Endothelial cell of umbilical vein (primary cell): Measurements from ENCODE around the gene OSBP2. TPM values are rescaled to one million over a fixed set of nuclear protein-coding genes. Genes with fewer than 3 reads are reported as not detected.

Experiments
- BruUV-seq: library from RNA; stranded (reverse); fragments of 400-500 nt; replicated peaks from 2 replicates; lab custom pipeline; 2021; lab: Mats Ljungman, UMichigan
- CTCF ChIA-PET: fragments of 300-600, 350-600 bp; sonication (Branson Sonifier 250); formaldehyde crosslinking; loops from one replicate; lab custom pipeline; 2021; ENCODE audit warnings: antibody characterized with exemption, inconsistent platforms; lab: Charles Lee
- POLR2A ChIA-PET: fragments of 300-600, 350-600 bp; sonication (Branson Sonifier 250); formaldehyde crosslinking; loops from one replicate; lab custom pipeline; 2021; ENCODE audit warnings: antibody characterized with exemption, inconsistent platforms; lab: Charles Lee
- DNase-seq: peaks from one replicate; pipeline ENCODE4 v3.0.0-alpha.2; 2011; ENCODE audit warnings: low read depth, low spot score
- FAIRE-seq: peaks from 2 replicates; lab custom pipeline; 2011; peaks lifted over from hg19 to GRCh38; lab: Jason Lieb, UNC
- H2AFZ ChIP-seq: 2 replicates; pipeline ENCODE4 v1.6.0; 2012; ENCODE audit warnings: low read depth, low read length, control low read depth, inconsistent platforms
- H3K27ac ChIP-seq: 2 replicates; pipeline ENCODE4 v1.5.1; 2011; ENCODE audit warnings: low read depth, mild to moderate bottlenecking, control low read depth, low read length, moderate library complexity; ENCODE audit not compliant: insufficient read depth
- H3K27me3 ChIP-seq, 2 experiments: 2 replicates each; pipeline versions ENCODE4 v1.6.0 to v1.6.1; 2011; ENCODE audit warnings: low read length in 2 of 2, mixed read lengths in 1 of 2; ENCODE audit not compliant: control insufficient read depth in 2 of 2, insufficient read depth in 2 of 2
- H3K36me3 ChIP-seq, 2 experiments: 2 replicates in 1 of 2; 3 replicates in 1 of 2; pipeline ENCODE4 v1.5.1; 2011; ENCODE audit warnings: low read length in 2 of 2, mild to moderate bottlenecking in 1 of 2, moderate library complexity in 1 of 2; ENCODE audit not compliant: control insufficient read depth in 2 of 2, insufficient read depth in 2 of 2; ENCODE audit errors: extremely low read depth in 1 of 2
- H3K4me1 ChIP-seq: 3 replicates; pipeline ENCODE4 v1.5.1; 2011; ENCODE audit warnings: mild to moderate bottlenecking, low read length; ENCODE audit not compliant: control insufficient read depth, insufficient read depth; ENCODE audit errors: extremely low read depth
- H3K4me2 ChIP-seq: 2 replicates; pipeline ENCODE4 v1.6.1; 2011; ENCODE audit warnings: low read length, control low read depth, mixed read lengths; ENCODE audit not compliant: insufficient read depth
- H3K4me3 ChIP-seq, 3 experiments: fragments of 200-600 bp in 1 of 3; sonication (generic), shearing (Covaris generic) in 1 of 3; replicated peaks in 1 of 3; 2 replicates each; pipeline ENCODE4 v1.5.1; 2011 to 2016; ENCODE audit warnings: control low read depth in 3 of 3, low read length in 3 of 3, mild to moderate bottlenecking in 2 of 3, inconsistent platforms in 1 of 3, low read depth in 1 of 3, moderate library complexity in 1 of 3; ENCODE audit not compliant: insufficient read depth in 1 of 3
- H3K79me2 ChIP-seq: 2 replicates; pipeline ENCODE4 v1.6.0; 2012; ENCODE audit warnings: low read length, inconsistent platforms; ENCODE audit not compliant: control insufficient read depth, insufficient read depth
- H3K9ac ChIP-seq: replicated peaks from 2 replicates; pipeline ENCODE3; 2011; ENCODE audit warnings: low read length, control low read depth; ENCODE audit not compliant: insufficient read depth; ENCODE audit errors: extremely low read depth
- H3K9me1 ChIP-seq: replicated peaks from 3 replicates; pipeline ENCODE4 v1.6.0; 2011; ENCODE audit warnings: mild to moderate bottlenecking, low read length; ENCODE audit not compliant: control insufficient read depth, insufficient read depth; ENCODE audit errors: extremely low read depth
- H3K9me3 ChIP-seq: replicated peaks from 2 replicates; pipeline ENCODE4 v1.5.1; 2012; ENCODE audit warnings: low read length, inconsistent platforms; ENCODE audit not compliant: control insufficient read depth, insufficient read depth
- H4K20me1 ChIP-seq: replicated peaks from 2 replicates; pipeline ENCODE3; 2011; ENCODE audit warnings: mild to moderate bottlenecking, low read length; ENCODE audit not compliant: control insufficient read depth, insufficient read depth; ENCODE audit errors: extremely low read depth
- CTCF ChIP-seq, 2 donors: IDR thresholded peaks; 1 replicate in 1 of 2; 2 replicates in 1 of 2; pipeline ENCODE4 v1.5.1; 2011; ENCODE audit warnings: low read length in 2 of 2, mild to moderate bottlenecking in 2 of 2, moderate library complexity in 2 of 2, control low read depth in 1 of 2, inconsistent platforms in 1 of 2, low read depth in 1 of 2; ENCODE audit not compliant: insufficient read depth in 1 of 2; ENCODE audit errors: extremely low read depth in 1 of 2
- EZH2 ChIP-seq: IDR thresholded peaks from 2 replicates; pipeline ENCODE4 v1.6.1; 2012; ENCODE audit warnings: borderline replicate concordance, low read depth, mild to moderate bottlenecking, moderate library complexity, low read length, inconsistent platforms; ENCODE audit not compliant: severe bottlenecking
- FOS ChIP-seq: IDR thresholded peaks from 2 replicates; pipeline ENCODE4 v1.6.1; 2011; ENCODE audit warnings: mild to moderate bottlenecking, low read length, moderate library complexity, borderline replicate concordance; ENCODE audit not compliant: insufficient read depth
- JUN ChIP-seq: IDR thresholded peaks from 2 replicates; pipeline ENCODE4 v1.6.1; 2011; ENCODE audit warnings: borderline replicate concordance, low read depth; ENCODE audit not compliant: insufficient read length, insufficient read depth
- MAX ChIP-seq: IDR thresholded peaks from 2 replicates; pipeline ENCODE4 v1.6.1; 2011; ENCODE audit not compliant: insufficient read depth, insufficient read length
- MYC ChIP-seq: IDR thresholded peaks from one replicate; pipeline ENCODE4 v1.6.1; 2011; ENCODE audit warnings: mild to moderate bottlenecking, low read depth, low read length
- POLR2A ChIP-seq: IDR thresholded peaks from 2 replicates; pipeline ENCODE4 v1.6.1; 2012; ENCODE audit warnings: low read depth, mild to moderate bottlenecking, control low read depth, low read length
- POLR2AphosphoS5 ChIP-seq: IDR thresholded peaks from 2 replicates; pipeline ENCODE4 v1.6.1; 2012; ENCODE audit warnings: low read depth, mild to moderate bottlenecking, control low read depth, low read length, moderate library complexity; ENCODE audit not compliant: insufficient read depth
- dilution Hi-C: fragments of 300-500 bp; cut with MboI; formaldehyde crosslinking; loops from one replicate; pipeline ENCODE4 v1.15.0; 2019; ENCODE audit warnings: low sequenced_read_pairs; ENCODE audit not compliant: extremely low pct_ligation_motif_present
- intact Hi-C: fragments of 100-400 bp; cut with micrococcal nuclease; formaldehyde crosslinking; loops from one replicate; pipeline ENCODE4 v1.10.0; 2022
- polyA plus RNA-seq, 4 experiments: library from polyadenylated mRNA; depleted of rRNA in 3 of 4; stranded (reverse) in 3 of 4; unstranded in 1 of 4; fragments of >200 nt; gene quantifications; 2 replicates each; pipeline versions ENCODE4 v1.2.1 to v1.2.3, GENCODE V29; 2011 to 2012; ENCODE audit warnings: missing spikeins in 1 of 4
- total RNA-seq: library from RNA; stranded (reverse); gene quantifications from 2 replicates; pipeline ENCODE4 v1.2.3, GENCODE V29; 2021

Gene OSBP2
- total and polyA plus RNA-seq, 2 donors (not counting 3 experiments of a cell fraction or from before 2014, with no cell fraction given), result 4.1 to 7.5 TPM

GRCh38 chr22:30781271-30781875 lies 86.7 kb downstream of the OSBP2 start:
- TF ChIP-seq MAX, result no peak
- no peak for TF ChIP-seq POLR2A
- TF ChIP-seq FOS, result no peak
- no peak for TF ChIP-seq JUN
- TF ChIP-seq EZH2, result no peak
- no peak for TF ChIP-seq CTCF (IDR thresholded peaks at IDR 0.05; ENCODE audit: extremely low read depth in 1 of 2, insufficient read depth in 1 of 2, low read depth in 1 of 2, low read length in 2 of 2)
- TF ChIP-seq POLR2AphosphoS5, result no peak
- no peak for TF ChIP-seq MYC
- POLR2A ChIA-PET, result no interaction called here
- CTCF ChIA-PET, result interaction anchor here (1.2 kb wide), 1 partner anchor 18 kb away, joined by 3 read pairs; no protein-coding TSS in a partner anchor
- FAIRE-seq (no peak), DNase-seq (no peak)
- no peak overlapping the region for H3K4me2 ChIP-seq
- no peaks in the 10 kb centered on the region for H3K9me1 ChIP-seq
- no peaks in the 10 kb centered on the region for H3K79me2 ChIP-seq
- no peak overlapping the region for H3K9ac ChIP-seq
- H2AFZ ChIP-seq, result no peak overlapping the region
- intact Hi-C loops (loop anchor here (10.0 kb wide), 1 partner anchor 263 kb away; no protein-coding TSS in a partner anchor), dilution Hi-C loops (no loop called here)
- H3K4me1 ChIP-seq, result peaks cover 3% of the 10 kb centered on the region
- no TSS peak for BruUV-seq
- no peaks in the 10 kb centered on the region for H3K36me3 ChIP-seq
- no peaks in the 10 kb centered on the region for H3K9me3 ChIP-seq
- no peaks in the 10 kb centered on the region for H4K20me1 ChIP-seq
- H3K27me3 ChIP-seq, result no peaks in the 10 kb centered on the region
- no peak overlapping the region for H3K27ac ChIP-seq
- H3K4me3 ChIP-seq, result no peak overlapping the region
